Stomach (tissue), 9 donors: ENCODE results near the gene ADAM11. TPM values are rescaled to one million over a fixed set of nuclear protein-coding genes. Genes with fewer than 3 reads are reported as not detected.

Experiments
- DNase-seq, 2 donors: peaks; one replicate each; pipeline versions ENCODE4 v3.0.0 to v3.0.0-alpha.2; 2013 to 2019
- H3K27ac ChIP-seq, 5 donors: fragments of 200-600 bp in 4 of 5; sonication (generic) in 4 of 5; one replicate each; pipeline ENCODE4 v1.5.1; 2013 to 2019; ENCODE audit warnings: mild to moderate bottlenecking in 1 of 5, moderate library complexity in 1 of 5
- H3K27me3 ChIP-seq, 3 donors: fragments of 200-600 bp; sonication (generic); one replicate each; pipeline ENCODE4 v1.5.1; 2017 to 2019; ENCODE audit warnings: mixed run types in 1 of 3
- H3K36me3 ChIP-seq, 4 donors: fragments of 200-600 bp; sonication (generic); 1 replicate in 3 of 4; 2 replicates in 1 of 4; pipeline ENCODE4 v1.5.1; 2016 to 2019
- H3K4me1 ChIP-seq, 4 donors: fragments of 200-600 bp; sonication (generic); one replicate each; pipeline ENCODE4 v1.5.1; 2016 to 2019
- H3K4me3 ChIP-seq, 4 donors: fragments of 200-600 bp; sonication (generic) in 3 of 4; one replicate each; pipeline ENCODE4 v1.5.1; 2016 to 2019; ENCODE audit warnings: mild to moderate bottlenecking in 1 of 4
- H3K9me3 ChIP-seq, 4 donors: fragments of 200-600 bp; sonication (generic); one replicate each; pipeline ENCODE4 v1.5.1; 2016 to 2019
- CTCF ChIP-seq, 7 experiments: fragments of 450-650 bp in 4 of 7; fragments of 200-600 bp in 3 of 7; sonication (generic) in 3 of 7; IDR thresholded peaks; one replicate each; pipeline ENCODE4 v1.5.1; 2016 to 2019; ENCODE audit warnings: antibody characterized with exemption in 7 of 7, control low read depth in 2 of 7, mild to moderate bottlenecking in 1 of 7
- EP300 ChIP-seq: sonication (generic); formaldehyde crosslinking; IDR thresholded peaks from one replicate; pipeline ENCODE4 v1.6.1; 2017; ENCODE audit warnings: antibody characterized with exemption
- POLR2A ChIP-seq, 4 donors: fragments of 450-650 bp; IDR thresholded peaks; one replicate each; pipeline ENCODE4 v1.6.1; 2016; ENCODE audit warnings: antibody characterized with exemption in 4 of 4, control low read depth in 2 of 4, mild to moderate bottlenecking in 1 of 4, moderate library complexity in 1 of 4
- POLR2AphosphoS5 ChIP-seq, 3 donors: sonication (generic); formaldehyde crosslinking; IDR thresholded peaks; one replicate each; pipeline ENCODE4 v1.6.1; 2016; ENCODE audit warnings: antibody characterized with exemption in 3 of 3
- WGBS, 5 donors: extraction: QIAGEN DNeasy Blood & Tissue Kit in 3 of 5; methylation state at CpG; one replicate each; pipeline versions ENCODE4 v1.1.5 to v1.1.7; 2013 to 2018; 5-methylcytosine and 5-hydroxymethylcytosine counted together
- intact Hi-C: fragments of 100-400 bp; cut with DNase I; formaldehyde crosslinking; loops from one replicate; pipeline ENCODE4 v1.15.1; 2023; ENCODE audit warnings: low total_unique reads
- polyA plus RNA-seq, 3 donors: library from polyadenylated mRNA; stranded (reverse); fragments of 200-250 nt; gene quantifications; one replicate each; pipeline ENCODE4 v1.2.3, GENCODE V29; 2013
- total RNA-seq, 5 donors: library from RNA; depleted of rRNA; stranded (reverse); fragments of >200 nt; gene quantifications; one replicate each; pipeline versions ENCODE4 v1.1.0 to v1.2.3, GENCODE V29; 2014 to 2016
- donor health status: healthy with polysubstance abuse.
- donor health status: Bipolar disorder and iron deficiency.
- donor health status: healthy.

ADAM11 gene
- total and polyA plus RNA-seq, 8 donors: 0.19 to 57.6 (median 0.73) TPM; not detected in 3

- H3K27ac ChIP-seq: peak overlapping the region in 4 of 5 donors; percentile 72 to 81 (median 80)
- H3K4me3 ChIP-seq: no peak overlapping the region
- no peak for DNase-seq
- no peak for TF ChIP-seq EP300
- no peak for TF ChIP-seq CTCF (IDR thresholded peaks at IDR 0.05)
- TF ChIP-seq POLR2A (IDR thresholded peaks at IDR 0.05): no peak
- no peak for TF ChIP-seq POLR2AphosphoS5 (IDR thresholded peaks at IDR 0.05)
- intact Hi-C loops: no loop called here
- no peaks in the 10 kb centered on the region for H3K9me3 ChIP-seq
- H3K4me1 ChIP-seq: peaks cover 0 to 40% (median 5%) of the 10 kb centered on the region in 4 donors
- H3K27me3 ChIP-seq: no peaks in the 10 kb centered on the region
- no peaks in the 10 kb centered on the region for H3K36me3 ChIP-seq
- 67 to 81% (median 77%) methylated on average over 9 of the region's 9 CpGs for WGBS, 5 donors
Observed at GRCh38 chr17:44795421-44795820, 36.6 kb downstream of the ADAM11 start.

- WGBS, 5 donors: 63 to 86% (median 74%) methylated on average over 8 to 10 of the region's 10 CpGs
- peaks cover 0 to 40% (median 5%) of the 10 kb centered on the region in 4 donors for H3K4me1 ChIP-seq
- peak overlapping the region in 4 of 5 donors; percentile 72 to 81 (median 80) for H3K27ac ChIP-seq
Observed at GRCh38 chr17:44795928-44796327, 37.1 kb downstream of the ADAM11 start.

GRCh38 chr17:44796731-44797130 lies 37.9 kb downstream of the ADAM11 start:
- H3K4me3 ChIP-seq: peak overlapping the region in 1 of 4 donors; percentile 5
- no peaks in the 10 kb centered on the region for H3K27me3 ChIP-seq
- peak overlapping the region in 4 of 5 donors; percentile 62 to 81 (median 80) for H3K27ac ChIP-seq
- intact Hi-C loops: no loop called here
- TF ChIP-seq POLR2AphosphoS5 (IDR thresholded peaks at IDR 0.05) (no peak), POLR2A (IDR thresholded peaks at IDR 0.05) (no peak), EP300 (no peak), CTCF (IDR thresholded peaks at IDR 0.05) (no peak)
- H3K9me3 ChIP-seq: no peaks in the 10 kb centered on the region
- 79 to 95% (median 94%) methylated on average over 9 of the region's 9 CpGs for WGBS, 5 donors
- no peak for DNase-seq
- no peaks in the 10 kb centered on the region for H3K36me3 ChIP-seq
- H3K4me1 ChIP-seq: peaks cover 0 to 49% (median 5%) of the 10 kb centered on the region in 4 donors

More at GRCh38 chr17:44795928-44796327, 37.1 kb downstream of the ADAM11 start:
- H3K4me3 ChIP-seq: no peak overlapping the region
- DNase-seq: no peak
- no peaks in the 10 kb centered on the region for H3K27me3 ChIP-seq
- no peak for TF ChIP-seq CTCF (IDR thresholded peaks at IDR 0.05)
- TF ChIP-seq EP300: no peak
- TF ChIP-seq POLR2A (IDR thresholded peaks at IDR 0.05): no peak
- TF ChIP-seq POLR2AphosphoS5 (IDR thresholded peaks at IDR 0.05): no peak
- no peaks in the 10 kb centered on the region for H3K9me3 ChIP-seq
- intact Hi-C loops: no loop called here
- no peaks in the 10 kb centered on the region for H3K36me3 ChIP-seq

- intact Hi-C loops: no loop called here
- TF ChIP-seq EP300: no peak
- TF ChIP-seq POLR2AphosphoS5 (IDR thresholded peaks at IDR 0.05): peak; percentile 10 to 81 (median 74)
- Histone ChIP-seq H3K9me3 (no peaks in the 10 kb centered on the region), H3K4me1 (peaks cover 0 to 53% (median 5%) of the 10 kb centered on the region in 4 donors), H3K36me3 (no peaks in the 10 kb centered on the region), H3K4me3 (no peak overlapping the region), H3K27me3 (no peaks in the 10 kb centered on the region), H3K27ac (peak overlapping the region in 4 of 5 donors; percentile 62 to 81 (median 80))
- 65 to 81% (median 78%) methylated on average over 11 of the region's 11 CpGs for WGBS, 5 donors
- DNase-seq: no peak
Observed at GRCh38 chr17:44797802-44798201, 39.0 kb downstream of the ADAM11 start.

- H3K9me3 ChIP-seq: no peaks in the 10 kb centered on the region
- no peak overlapping the region for H3K4me3 ChIP-seq
- no peak for DNase-seq
- no peaks in the 10 kb centered on the region for H3K27me3 ChIP-seq
- no peaks in the 10 kb centered on the region for H3K36me3 ChIP-seq
- 54 to 65% (median 58%) methylated on average over 2 of the region's 2 CpGs for WGBS, 5 donors
- TF ChIP-seq EP300 (no peak), CTCF (IDR thresholded peaks at IDR 0.05) (no peak), POLR2AphosphoS5 (IDR thresholded peaks at IDR 0.05) (no peak), POLR2A (IDR thresholded peaks at IDR 0.05) (no peak)
- intact Hi-C loops: no loop called here
- peak overlapping the region in 4 of 5 donors; percentile 62 to 81 (median 80) for H3K27ac ChIP-seq
- H3K4me1 ChIP-seq: peaks cover 0 to 59% (median 5%) of the 10 kb centered on the region in 4 donors
Observed at GRCh38 chr17:44798356-44798755, 39.6 kb downstream of the ADAM11 start.
